GM12878 (cell line): ENCODE results near the gene ECT2L. TPM values are rescaled to one million over a fixed set of nuclear protein-coding genes. Genes with fewer than 3 reads are reported as not detected.

ENCODE experiments used
- ATAC-seq: fragments of 200-7000 bp; cut with Tn5 transposase; 3 replicates; pipeline ENCODE4 v1.9.1; 2020; ENCODE audit warnings: mild to moderate bottlenecking, moderate library complexity
- BruUV-seq: library from RNA; stranded (reverse); fragments of 400-500 nt; replicated peaks from 2 replicates; lab custom pipeline; 2021; lab: Mats Ljungman, UMichigan
- CTCF ChIA-PET: fragments of 300-600 bp; sonication (Branson Sonifier 250); formaldehyde crosslinking; extraction: SDS; loops from one replicate; lab custom pipeline; 2021; ENCODE audit warnings: inconsistent platforms; lab: Yijun Ruan, JAX
- POLR2A ChIA-PET: fragments of 350-600 bp; formaldehyde crosslinking; extraction: SDS; loops from one replicate; lab custom pipeline; 2021; ENCODE audit warnings: inconsistent platforms; lab: Charles Lee
- RAD21 ChIA-PET: fragments of 300-600 bp; sonication (Branson Sonifier 250); formaldehyde crosslinking; loops from one replicate; lab custom pipeline; 2023; ENCODE audit warnings: antibody characterized with exemption; ENCODE audit not compliant: unreplicated experiment; lab: Charles Lee
- SMC1A ChIA-PET: fragments of 300-600 bp; sonication (Branson Sonifier 250); formaldehyde crosslinking; loops from one replicate; lab custom pipeline; 2023; ENCODE audit not compliant: unreplicated experiment, uncharacterized antibody; lab: Charles Lee
- DNase-seq: peaks from one replicate; pipeline ENCODE4 v3.0.0-alpha.2; 2011; ENCODE audit warnings: low read depth, low spot score
- FAIRE-seq: peaks from 3 replicates; lab custom pipeline; 2011; peaks lifted over from hg19 to GRCh38; lab: Jason Lieb, UNC
- H2AFZ ChIP-seq: 2 replicates; pipeline ENCODE4 v1.6.0; 2011; ENCODE audit warnings: low read depth, low read length, control low read depth; ENCODE audit not compliant: control insufficient read depth
- H3K27ac ChIP-seq: 2 replicates; pipeline ENCODE4 v1.5.1; 2011; ENCODE audit warnings: control low read depth; ENCODE audit not compliant: control insufficient read depth, insufficient read depth
- H3K27me3 ChIP-seq, 2 experiments: replicated peaks in 1 of 2; 2 replicates each; pipeline versions ENCODE4 v1.6.0 to v1.6.1; 2011; ENCODE audit warnings: low read length in 1 of 2; ENCODE audit not compliant: control insufficient read depth in 2 of 2, insufficient read depth in 2 of 2
- H3K36me3 ChIP-seq, 2 experiments: 2 replicates each; pipeline ENCODE4 v1.5.1; 2011; ENCODE audit warnings: low read length in 1 of 2; ENCODE audit not compliant: control insufficient read depth in 2 of 2, insufficient read depth in 2 of 2
- H3K4me1 ChIP-seq: 2 replicates; pipeline ENCODE4 v1.6.1; 2011; ENCODE audit warnings: mild to moderate bottlenecking, low read length, moderate library complexity, mixed read lengths; ENCODE audit not compliant: control insufficient read depth, insufficient read depth
- H3K4me2 ChIP-seq: 2 replicates; pipeline ENCODE4 v1.6.0; 2011; ENCODE audit warnings: control low read depth; ENCODE audit not compliant: control insufficient read depth, insufficient read depth
- H3K4me3 ChIP-seq: fragments of 200-600 bp; sonication (generic); 2 replicates; pipeline ENCODE4 v1.5.1; 2016
- H3K79me2 ChIP-seq: 2 replicates; pipeline ENCODE4 v1.6.0; 2011; ENCODE audit warnings: low read length; ENCODE audit not compliant: control insufficient read depth, insufficient read depth
- H3K9ac ChIP-seq: 2 replicates; pipeline ENCODE4 v1.8.0; 2011; ENCODE audit warnings: low read length, control low read depth, mixed read lengths; ENCODE audit not compliant: control insufficient read depth, insufficient read depth
- H3K9me3 ChIP-seq: replicated peaks from 3 replicates; pipeline ENCODE4 v1.5.1; 2011; ENCODE audit warnings: mild to moderate bottlenecking, low read length; ENCODE audit not compliant: control insufficient read depth, insufficient read depth
- H4K20me1 ChIP-seq: 2 replicates; pipeline ENCODE4 v1.6.0; 2011; ENCODE audit not compliant: control insufficient read depth, insufficient read depth
- ATF7 ChIP-seq: fragments of 450-650 bp; IDR thresholded peaks from 2 replicates; pipeline ENCODE4 v1.6.1; 2016; ENCODE audit warnings: low read depth, mild to moderate bottlenecking
- BCL11A ChIP-seq: IDR thresholded peaks from 2 replicates; pipeline ENCODE4 v1.6.1; 2011; ENCODE audit warnings: low read depth, low read length
- BHLHE40 ChIP-seq, 2 experiments: fragments of 450-650 bp in 1 of 2; IDR thresholded peaks; 2 replicates each; pipeline ENCODE4 v1.6.1; 2011 to 2017; ENCODE audit warnings: low read depth in 2 of 2, borderline replicate concordance in 1 of 2, improper control_type of control experiment in 1 of 2, low read length in 1 of 2, mild to moderate bottlenecking in 1 of 2
- CHD2 ChIP-seq: IDR thresholded peaks from 2 replicates; pipeline ENCODE4 v1.6.1; 2011; ENCODE audit warnings: low read depth, low read length, improper control_type of control experiment, borderline replicate concordance
- CREM ChIP-seq: IDR thresholded peaks from 2 replicates; pipeline ENCODE4 v1.6.1; 2014; ENCODE audit warnings: antibody characterized with exemption, low read depth
- EP300 ChIP-seq, 2 experiments: fragments of 150-350 bp in 1 of 2; IDR thresholded peaks; 2 replicates each; pipeline ENCODE4 v1.6.1; 2011 to 2012; ENCODE audit warnings: low read depth in 2 of 2, low read length in 2 of 2, borderline replicate concordance in 1 of 2, improper control_type of control experiment in 1 of 2, inconsistent platforms in 1 of 2; ENCODE audit not compliant: control insufficient read depth in 1 of 2
- MTA2 ChIP-seq: fragments of 450-650 bp; IDR thresholded peaks from 2 replicates; pipeline ENCODE4 v1.6.1; 2016; ENCODE audit warnings: low read depth, mild to moderate bottlenecking, moderate library complexity
- MYB ChIP-seq: fragments of 150-350 bp; IDR thresholded peaks from 2 replicates; pipeline ENCODE4 v1.6.1; 2014; ENCODE audit warnings: mild to moderate bottlenecking, low read depth, low read length, borderline replicate concordance
- POLR2AphosphoS2 ChIP-seq: IDR thresholded peaks from 2 replicates; pipeline ENCODE4 v1.6.1; 2011; ENCODE audit warnings: low read depth, mild to moderate bottlenecking, low read length, improper control_type of control experiment, moderate library complexity
- RB1 ChIP-seq: fragments of 450-650 bp; formaldehyde crosslinking; IDR thresholded peaks from 2 replicates; pipeline ENCODE4 v1.6.1; 2017; ENCODE audit warnings: mild to moderate bottlenecking, borderline replicate concordance
- SUPT20H ChIP-seq: IDR thresholded peaks from 2 replicates; pipeline ENCODE4 v1.6.1; 2011; ENCODE audit warnings: low read depth, mild to moderate bottlenecking, low read length, moderate library complexity, borderline replicate concordance; ENCODE audit not compliant: control insufficient read depth
- ZBTB33 ChIP-seq: fragments of 450-650 bp; IDR thresholded peaks from 2 replicates; pipeline ENCODE4 v1.6.1; 2017; ENCODE audit warnings: mild to moderate bottlenecking
- ZBTB40 ChIP-seq: fragments of 450-650 bp; IDR thresholded peaks from 2 replicates; pipeline ENCODE4 v1.6.1; 2016; ENCODE audit warnings: mild to moderate bottlenecking, moderate library complexity, borderline replicate concordance
- ZNF622 ChIP-seq: fragments of 450-650 bp; IDR thresholded peaks from 2 replicates; pipeline ENCODE4 v1.6.1; 2017; ENCODE audit warnings: mild to moderate bottlenecking, inconsistent platforms
- WGBS: methylation state at CpG from one replicate; pipeline ENCODE4 v1.1.6; 2016; ENCODE audit warnings: low lambda C conversion rate; ENCODE audit not compliant: insufficient replicate concordance, insufficient coverage; ENCODE audit errors: missing lambda C conversion rate; 5-methylcytosine and 5-hydroxymethylcytosine counted together
- in situ Hi-C: fragments of 300-500 bp; cut with MboI; formaldehyde crosslinking; loops from 9 replicates; pipeline ENCODE4 v1.14.3; 2018; ENCODE audit warnings: mixed read lengths
- intact Hi-C: fragments of 100-400 bp; cut with micrococcal nuclease; formaldehyde crosslinking; loops from one replicate; pipeline ENCODE4 v1.14.2; 2022; ENCODE audit not compliant: unreplicated experiment
- polyA plus RNA-seq, 11 experiments: library from polyadenylated mRNA; depleted of rRNA in 4 of 11; unstranded in 6 of 11; stranded (reverse) in 5 of 11; fragments of >200 nt; fragmentation: Nextera tagmentation in 4 of 11; fragmentation: Illumina TruSeq in 1 of 11; extraction: Ambion mirVana in 4 of 11; extraction: Trizol in 1 of 11; gene quantifications; 1 replicate in 1 of 11; 2 replicates in 10 of 11; pipeline versions ENCODE4 v1.2.1 to v1.2.3, GENCODE V29; 2011 to 2016; ENCODE audit warnings: inconsistent platforms in 2 of 11, missing spikeins in 2 of 11, low read depth in 1 of 11
- total RNA-seq, 4 experiments: library from RNA; depleted of rRNA in 3 of 4; stranded (reverse); fragments of >200 nt in 3 of 4; fragmentation: Illumina TruSeq in 1 of 4; extraction: Trizol in 1 of 4; gene quantifications; 2 replicates each; pipeline versions ENCODE4 v1.2.1 to v1.2.3, GENCODE V29; 2013 to 2021

The ECT2L gene
- total and polyA plus RNA-seq, 10 of the 15 experiments (the other 5 are each of a cell fraction or from before 2014, with no cell fraction given) = 0.05 to 0.09 TPM; not detected in 8

- TF ChIP-seq ZBTB40 (no peak), ATF7 (no peak), BHLHE40 (IDR thresholded peaks at IDR 0.05; ENCODE audit: borderline replicate concordance in 1 of 2, low read depth in 2 of 2, low read length in 1 of 2) (no peak)
Observed at GRCh38 chr6:138803861-138804260, 8.0 kb downstream of the ECT2L start (continued).

GRCh38 chr6:138805016-138805765 is 9.3 kb downstream of the ECT2L start:
- ATAC-seq (no peak), FAIRE-seq (no peak), DNase-seq (no peak)
- Histone ChIP-seq H3K9ac (no peak overlapping the region), H3K4me3 (no peak overlapping the region), H3K4me2 (no peak overlapping the region), H3K27ac (no peak overlapping the region), H3K36me3 (no peaks in the 10 kb centered on the region), H2AFZ (no peak overlapping the region), H4K20me1 (no peaks in the 10 kb centered on the region), H3K79me2 (no peaks in the 10 kb centered on the region), H3K27me3 (no peaks in the 10 kb centered on the region; a peak in 1 of 4 replicates), H3K9me3 (no peaks in the 10 kb centered on the region), H3K4me1 (no peaks in the 10 kb centered on the region)
- ChIA-PET SMC1A (interaction anchor here (0.7 to 1.7 kb wide), 7 partner anchors 10 to 689 kb away, joined by 3 to 7 read pairs (median 4); no protein-coding TSS in a partner anchor), POLR2A (no interaction called here), CTCF (interaction anchor here (0.9 to 2.9 kb wide), 2 partner anchors 10 to 14 kb away, joined by 3 to 14 read pairs; no protein-coding TSS in a partner anchor), RAD21 (interaction anchor here (1.0 to 1.2 kb wide), 2 partner anchors 11 to 13 kb away, joined by 3 to 4 read pairs; no protein-coding TSS in a partner anchor)
- WGBS = 48% methylated on average over 9 of the region's 9 CpGs
- BruUV-seq = no TSS peak
- intact Hi-C loops (no loop called here), in situ Hi-C loops (no loop called here)
- no peak for TF ChIP-seq MTA2
- no peak for TF ChIP-seq CHD2
- no peak for TF ChIP-seq MYB
- no peak for TF ChIP-seq SUPT20H
- TF ChIP-seq CREM = no peak
- no peak for TF ChIP-seq BCL11A
- TF ChIP-seq ZBTB33 = no peak
- no peak for TF ChIP-seq EP300 (IDR thresholded peaks at IDR 0.05; ENCODE audit: borderline replicate concordance in 1 of 2, control insufficient read depth in 1 of 2, low read depth in 2 of 2, low read length in 2 of 2)
- TF ChIP-seq RB1 = no peak
- no peak for TF ChIP-seq POLR2AphosphoS2
- no peak for TF ChIP-seq ZNF622
